ENCODE measurements around the gene NLRC5.
"Not testable (repeated sequence)": the region's sequence is repeated elsewhere in the genome, so short reads cannot be mapped to it uniquely, and the experiment has no call there.

Gene NLRC5

DNA sequence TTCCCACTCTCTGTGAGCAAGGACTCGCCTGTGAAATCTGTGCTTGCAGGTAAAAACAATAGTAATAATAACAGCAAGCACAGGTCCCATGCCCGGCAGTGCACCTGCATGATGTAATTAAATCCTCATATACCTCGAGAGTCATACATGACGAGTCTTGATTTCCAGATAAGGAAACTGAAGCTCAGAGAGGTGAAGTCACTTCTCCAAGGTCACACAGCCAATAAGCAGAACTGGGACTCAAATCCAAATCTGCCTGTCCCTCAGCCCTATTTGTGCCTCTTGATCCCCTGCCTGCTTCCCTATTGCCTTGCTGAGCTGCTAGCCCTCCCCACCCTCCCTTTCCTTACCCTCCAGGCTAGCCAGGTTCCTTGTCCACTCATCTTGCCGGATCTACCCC, 65.0 kb downstream of the NLRC5 start:
- DNase-seq, result no peak

- DNase-seq, result no peak
These were observed 65.4 kb downstream of the NLRC5 start for GRCh38 chr16:57054771-57055170.

GRCh38 chr16:57055671-57056070, 66.3 kb downstream of the NLRC5 start:
- no peak for DNase-seq

DNA sequence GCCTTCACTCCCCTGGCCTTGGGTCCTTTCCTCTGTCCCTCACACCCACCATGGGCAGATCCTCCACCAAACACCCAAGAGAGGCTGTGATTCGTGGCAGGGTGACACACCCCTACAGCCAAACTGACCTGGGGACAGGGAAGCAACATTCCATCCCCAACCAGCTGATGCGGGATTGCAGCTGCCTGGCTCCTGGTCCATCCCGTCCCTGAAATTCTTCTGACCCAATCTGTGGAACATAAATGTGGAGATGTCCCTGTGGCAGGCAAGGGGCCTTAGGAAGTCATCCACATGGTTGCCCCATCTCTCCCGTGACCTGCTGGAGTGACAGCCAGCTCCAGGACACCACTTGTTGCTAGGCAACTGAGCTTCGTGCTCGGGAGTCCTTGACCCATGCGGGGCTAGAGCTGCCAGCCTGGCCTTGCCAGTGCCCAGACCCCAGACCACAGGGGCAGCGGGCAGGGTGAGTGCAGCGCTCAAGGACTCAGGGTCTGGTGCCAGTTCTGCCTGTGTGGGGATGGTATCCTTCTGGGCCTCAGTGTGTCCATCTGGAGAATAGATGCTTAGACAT, 69.0 kb downstream of the NLRC5 start:
- DNase-seq, result no peak

DNA sequence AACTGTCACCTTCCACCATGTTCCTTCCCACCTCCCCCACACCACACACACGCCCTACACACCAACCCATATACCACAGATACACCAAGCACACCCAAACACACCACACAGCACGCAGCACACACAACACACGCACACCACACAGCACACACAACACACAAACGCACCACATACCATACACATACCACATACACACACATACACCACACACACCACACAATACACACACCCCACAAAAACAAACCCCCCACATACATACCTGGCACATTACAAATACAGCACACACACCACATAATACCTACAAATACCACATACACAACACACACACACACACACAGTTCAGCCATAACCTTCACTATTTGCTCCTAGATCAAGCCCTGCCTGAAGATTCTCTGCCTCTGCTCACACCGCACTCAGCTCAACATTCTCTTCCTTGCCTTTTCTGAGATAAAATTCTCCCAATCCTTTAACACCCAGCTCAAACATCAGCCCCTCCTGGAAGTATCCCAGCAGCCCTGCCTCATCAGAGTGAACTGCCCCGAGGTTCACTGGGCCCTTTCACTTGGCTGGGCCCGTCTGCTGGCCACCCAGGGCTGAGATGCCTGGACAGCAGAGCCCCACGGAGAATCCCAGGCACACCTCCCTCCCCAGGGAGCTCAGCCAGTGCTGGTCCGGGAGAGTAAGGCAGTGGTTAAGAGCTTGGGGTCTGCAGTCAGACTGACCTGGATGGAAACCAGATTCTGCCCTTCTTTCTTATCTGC, 71.1 kb downstream of the NLRC5 start:
- DNase-seq, result no peak

GRCh38 chr16:57061084-57061905, 71.9 kb downstream of the NLRC5 start:
- DNase-seq, result no peak

DNA sequence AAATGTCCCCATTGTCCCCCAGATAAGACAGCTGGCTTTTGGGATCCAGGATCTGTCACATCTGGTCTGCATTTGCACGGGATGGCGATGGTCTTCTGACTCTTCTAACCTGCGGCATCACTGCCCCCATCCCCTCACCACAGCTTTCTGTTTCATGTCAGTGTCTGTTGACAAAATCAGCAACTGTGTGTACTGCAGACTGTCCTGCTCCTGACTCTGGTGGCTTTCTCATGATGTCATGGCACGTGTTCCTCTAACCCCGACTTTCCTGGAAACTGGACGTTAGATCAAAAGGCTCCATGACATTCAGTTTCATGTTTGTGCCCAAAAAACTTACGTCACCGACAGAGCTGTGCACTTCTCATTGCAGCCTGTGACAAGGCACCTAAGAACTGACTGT, 73.0 kb downstream of the NLRC5 start:
- DNase-seq, result no peak

- not testable (repeated sequence) for DNase-seq
These were observed 73.8 kb downstream of the NLRC5 start for GRCh38 chr16:57063189-57063588.

GRCh38 chr16:57064995-57065394, 75.6 kb downstream of the NLRC5 start:
- DNase-seq, result no peak

DNA sequence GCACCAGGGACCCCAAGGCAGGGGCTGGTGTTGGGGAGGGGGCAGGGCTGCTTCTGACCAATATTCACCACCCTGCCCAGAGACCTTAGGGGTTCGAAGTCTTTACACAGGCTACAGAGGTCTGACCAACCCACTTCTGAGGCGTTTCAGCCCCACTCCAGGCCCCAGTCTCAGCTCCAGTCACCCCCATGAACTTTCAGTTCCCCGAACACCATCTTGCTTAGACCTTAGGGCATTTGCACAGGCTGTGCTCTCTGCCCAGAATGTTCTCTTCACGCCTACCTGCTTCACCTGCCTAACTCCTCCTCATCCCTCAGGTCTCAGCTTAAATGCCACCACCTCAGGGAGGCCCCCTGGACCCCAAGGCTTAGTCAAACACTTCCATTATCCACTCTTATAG, 77.3 kb downstream of the NLRC5 start:
- DNase-seq, result no peak

GRCh38 chr16:57067347-57067746, 78.0 kb downstream of the NLRC5 start:
- DNase-seq, result no peak

GRCh38 chr16:57069053-57069452, 79.7 kb downstream of the NLRC5 start:
- DNase-seq, result no peak

DNA sequence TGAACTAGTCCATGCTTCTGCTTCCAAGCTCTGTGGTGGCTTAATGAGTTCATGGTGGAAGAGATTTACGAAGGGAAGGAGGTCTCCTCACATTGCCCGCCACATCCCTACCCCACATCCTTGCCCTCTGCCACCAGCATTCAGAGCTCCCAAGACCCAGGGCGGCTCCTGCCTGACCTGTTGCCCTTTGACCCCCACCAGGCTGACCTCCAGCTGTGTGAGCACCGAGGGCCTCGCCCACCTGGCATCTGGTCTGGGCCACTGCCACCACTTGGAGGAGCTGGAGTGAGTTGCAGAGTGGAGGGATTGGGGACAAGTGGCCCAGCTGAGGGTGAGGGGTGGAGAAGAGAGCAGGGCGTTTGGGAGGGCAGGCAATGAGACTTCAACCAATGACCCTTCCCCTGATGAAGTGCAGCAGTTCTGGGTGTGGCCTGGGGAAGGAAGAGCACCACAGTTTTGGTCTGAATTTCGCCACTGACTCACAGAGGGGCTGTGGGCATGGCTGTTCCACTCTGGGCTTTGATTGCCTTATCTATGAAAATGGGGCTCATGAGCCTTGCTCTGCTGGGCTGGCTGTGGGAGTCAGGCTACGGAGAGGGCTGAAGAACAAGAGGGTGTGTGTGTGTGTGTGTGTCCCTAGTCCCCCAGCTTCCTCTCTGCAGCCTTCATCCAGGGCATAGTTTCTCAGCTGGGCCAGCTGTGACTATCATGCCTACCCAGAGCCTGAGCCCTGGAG, 80.4 kb downstream of the NLRC5 start:
- no peak for DNase-seq

DNA sequence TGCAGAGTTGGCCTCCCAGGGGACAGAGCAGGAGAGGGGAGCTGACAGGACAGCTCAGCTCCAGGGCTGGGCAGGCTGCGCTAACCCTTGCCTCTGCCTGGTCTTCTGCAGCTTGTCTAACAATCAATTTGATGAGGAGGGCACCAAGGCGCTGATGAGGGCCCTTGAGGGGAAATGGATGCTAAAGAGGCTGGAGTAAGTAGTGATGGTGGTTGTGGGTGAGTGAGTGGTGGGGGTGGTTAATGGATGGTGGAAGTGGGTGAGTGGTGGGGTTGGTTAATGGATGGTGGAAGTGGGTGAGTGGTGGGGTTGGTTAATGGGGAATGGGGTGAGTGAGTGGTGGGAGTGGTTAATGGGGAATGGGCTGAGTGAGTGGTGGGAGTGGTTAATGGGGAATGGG, 81.1 kb downstream of the NLRC5 start:
- no peak for DNase-seq

DNA sequence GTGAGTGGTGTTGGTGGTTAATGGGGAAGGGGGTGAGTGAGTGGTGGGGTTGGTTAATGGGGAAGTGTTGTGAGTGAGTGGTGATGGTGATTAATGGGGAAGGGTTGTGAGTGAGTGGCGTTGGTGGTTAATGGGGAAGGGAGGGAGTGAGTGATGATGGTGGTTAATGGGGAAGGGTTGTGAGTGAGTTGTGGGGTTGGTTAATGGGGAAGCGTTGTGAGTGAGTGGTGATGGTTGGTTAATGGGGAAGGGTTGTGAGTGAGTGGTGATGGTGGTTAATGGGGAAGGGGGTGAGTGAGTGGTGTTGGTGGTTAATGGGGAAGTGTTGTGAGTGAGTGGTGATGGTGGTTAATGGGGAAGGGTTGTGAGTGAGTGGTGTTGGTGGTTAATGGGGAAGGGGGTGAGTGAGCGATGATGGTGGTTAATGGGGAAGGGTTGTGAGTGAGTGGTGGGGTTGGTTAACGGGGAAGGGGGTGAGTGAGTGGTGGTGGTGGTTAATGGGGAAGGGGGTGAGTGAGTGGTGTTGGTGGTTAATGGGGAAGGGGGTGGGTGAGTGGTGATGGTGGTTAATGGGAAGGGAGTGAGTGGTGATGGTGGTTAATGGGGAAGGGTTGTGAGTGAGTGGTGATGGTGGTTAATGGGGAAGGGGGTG, 81.8 kb downstream of the NLRC5 start:
- not testable (repeated sequence) for DNase-seq

GRCh38 chr16:57071831-57072582, 82.7 kb downstream of the NLRC5 start:
- DNase-seq, result no peak

DNA sequence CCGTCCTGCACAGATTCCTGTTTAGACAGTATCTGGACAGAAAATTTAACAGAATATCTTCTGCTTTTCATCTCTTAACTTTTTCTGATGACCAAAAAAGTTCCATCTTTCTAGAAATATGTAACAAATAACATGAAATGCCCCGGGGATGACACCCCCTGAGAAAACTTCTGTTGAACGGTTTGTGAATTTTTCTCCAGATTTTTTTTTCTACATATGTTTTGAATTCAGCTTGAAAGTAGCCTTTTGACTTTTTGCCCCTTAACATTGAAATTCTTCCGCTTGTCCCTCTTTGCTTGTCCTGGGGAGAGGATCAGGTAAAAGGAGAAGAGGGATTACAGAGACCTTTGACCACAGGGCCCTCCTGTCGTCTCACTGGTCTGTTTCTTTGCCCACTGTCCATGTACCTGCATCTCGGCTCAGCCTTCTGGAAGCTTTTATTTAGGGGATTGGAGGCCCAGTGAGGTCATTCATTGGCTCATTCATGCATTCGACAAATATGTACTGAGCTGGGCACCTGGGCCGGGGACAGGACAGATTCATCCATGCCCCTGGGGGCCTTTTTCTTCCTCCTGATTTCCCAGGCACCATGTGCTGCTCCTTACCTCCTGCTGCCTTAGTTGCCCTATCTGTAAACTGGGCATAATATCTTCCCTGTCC, 83.4 kb downstream of the NLRC5 start:
- no peak for DNase-seq

DNA sequence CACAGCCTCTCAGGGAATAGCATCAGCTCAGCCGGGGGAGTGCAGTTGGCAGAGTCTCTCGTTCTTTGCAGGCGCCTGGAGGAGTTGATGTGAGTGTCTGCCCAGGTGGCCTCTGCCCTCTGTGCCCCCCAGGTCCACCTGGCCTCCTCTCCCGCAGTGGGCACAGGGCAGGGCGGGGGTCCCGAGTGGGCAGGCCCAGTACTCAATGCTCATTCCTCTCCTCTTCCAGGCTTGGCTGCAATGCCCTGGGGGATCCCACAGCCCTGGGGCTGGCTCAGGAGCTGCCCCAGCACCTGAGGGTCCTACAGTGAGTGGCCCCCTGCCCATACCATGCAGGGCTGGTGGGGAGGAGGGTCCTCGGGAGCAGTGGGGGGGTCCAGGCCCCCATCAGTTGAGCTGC, 88.4 kb downstream of the NLRC5 start:
- DNase-seq, result no peak

GRCh38 chr16:57081744-57082143, 92.4 kb downstream of the NLRC5 start:
- DNase-seq, result no peak

- DNase-seq, result no peak
These were observed 93.3 kb downstream of the NLRC5 start for GRCh38 chr16:57082664-57083063.

DNA sequence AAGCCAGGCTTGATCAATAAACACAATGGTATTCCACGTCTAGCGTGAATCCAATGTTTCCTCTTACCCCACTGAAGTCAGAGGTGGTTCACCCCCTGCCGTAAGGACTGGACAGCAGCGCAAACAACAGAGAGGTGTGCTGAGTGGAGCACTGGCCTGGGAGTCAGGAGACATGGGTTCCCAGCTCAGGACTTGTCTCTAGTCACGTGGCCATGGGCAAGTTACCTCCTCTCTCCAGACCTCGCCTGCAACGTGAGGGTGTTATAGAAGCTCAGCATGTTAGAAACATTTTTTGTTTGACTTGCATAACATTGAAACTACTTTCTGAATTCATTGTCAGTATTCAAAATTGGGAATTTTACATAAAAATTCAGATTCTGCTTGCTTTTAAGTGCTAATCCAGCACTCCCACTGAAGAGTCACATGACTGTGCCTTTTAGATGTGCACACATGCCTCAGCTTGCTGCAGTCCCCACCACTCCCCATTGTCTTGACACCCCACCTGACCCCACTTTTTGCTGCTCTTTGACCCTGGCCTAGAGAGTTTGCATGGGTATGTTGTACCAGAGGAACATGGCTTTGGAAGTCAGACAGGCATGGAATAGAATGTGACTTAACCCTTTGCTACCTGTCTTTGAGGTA, 94.2 kb downstream of the NLRC5 start:
- no peak for DNase-seq
